Endodermal cell (in vitro differentiated cells): ENCODE measurements around the gene MEF2A. TPM values are rescaled to one million over a fixed set of nuclear protein-coding genes. Genes with fewer than 3 reads are reported as not detected.
A peak's percentile ranks its signal among the peaks of the same experiment; 100 is the strongest.

Experiments
- DNase-seq: peaks from one replicate; pipeline ENCODE4 v3.0.0-alpha.2; 2017
- H3K27ac ChIP-seq: 2 replicates; pipeline ENCODE4 v1.5.1; 2013; ENCODE audit warnings: mild to moderate bottlenecking, low read depth, low read length, moderate library complexity
- H3K27me3 ChIP-seq: 2 replicates; pipeline ENCODE4 v1.6.1; 2013; ENCODE audit warnings: mild to moderate bottlenecking, low read length, moderate library complexity; ENCODE audit not compliant: insufficient read depth, control insufficient read depth, poor library complexity, severe bottlenecking
- H3K36me3 ChIP-seq: 2 replicates; pipeline ENCODE4 v1.7.0; 2013; ENCODE audit warnings: mild to moderate bottlenecking, low read length, moderate library complexity; ENCODE audit not compliant: control insufficient read depth, insufficient read depth
- H3K4me1 ChIP-seq: one replicate; pipeline ENCODE4 v1.7.0; 2013; ENCODE audit warnings: low read length; ENCODE audit not compliant: control insufficient read depth, insufficient read depth
- H3K4me3 ChIP-seq: 2 replicates; pipeline ENCODE4 v1.5.1; 2013; ENCODE audit warnings: mild to moderate bottlenecking, low read length, moderate library complexity
- H3K9ac ChIP-seq: 2 replicates; pipeline ENCODE4 v1.6.1; 2013; ENCODE audit warnings: mild to moderate bottlenecking, low read length, moderate library complexity; ENCODE audit not compliant: poor library complexity, severe bottlenecking; ENCODE audit errors: extremely low read depth
- H3K9me3 ChIP-seq: 2 replicates; pipeline ENCODE4 v1.6.1; 2013; ENCODE audit warnings: mild to moderate bottlenecking, low read length, moderate library complexity; ENCODE audit not compliant: control insufficient read depth
- H3K27ac Mint-ChIP-seq: 2 replicates; pipeline ENCODE4 v1.8.0; 2020; ENCODE audit warnings: mixed read lengths
- H3K27me3 Mint-ChIP-seq: 2 replicates; pipeline ENCODE4 v1.8.0; 2021; ENCODE audit warnings: mild to moderate bottlenecking, mixed read lengths; ENCODE audit not compliant: insufficient read depth
- H3K36me3 Mint-ChIP-seq: 2 replicates; pipeline ENCODE4 v1.8.0; 2020; ENCODE audit warnings: low read depth, mixed read lengths
- H3K4me1 Mint-ChIP-seq: 2 replicates; pipeline ENCODE4 v1.8.0; 2020; ENCODE audit warnings: mixed read lengths
- H3K4me3 Mint-ChIP-seq: 2 replicates; pipeline ENCODE4 v1.8.0; 2020; ENCODE audit warnings: mild to moderate bottlenecking, moderate library complexity, mixed read lengths
- H3K9me3 Mint-ChIP-seq: 2 replicates; pipeline ENCODE4 v1.8.0; 2020; ENCODE audit warnings: mild to moderate bottlenecking, mixed read lengths
- WGBS, 2 experiments: methylation state at CpG; one replicate each; pipeline versions ENCODE4 v1.1.5 to v1.1.7; 2013; ENCODE audit warnings: missing lambda C conversion rate in 2 of 2, mixed read lengths in 1 of 2; ENCODE audit not compliant: insufficient coverage in 1 of 2, insufficient read length in 1 of 2; 5-methylcytosine and 5-hydroxymethylcytosine counted together
- total RNA-seq, 2 donors: library from RNA; stranded (reverse); fragmentation: NEBNext Ultra II Directional in 1 of 2; extraction: Animal tissue kit (Norgen Biotek cat#: 25700) in 1 of 2; gene quantifications; 2 replicates in 1 of 2; 3 replicates in 1 of 2; pipeline ENCODE4 v1.2.1, GENCODE V29; 2021
- TF ChIP-seq, protein P1 (sequence below): fragments of 200-600 bp; sonication (generic); conservative IDR thresholded peaks from 2 replicates; pipeline ENCODE4 v1.5.0; 2021; ENCODE audit warnings: antibody characterized with exemption, mild to moderate bottlenecking

MEF2A gene
- total RNA-seq, 2 donors from 2014 or later, result 23.5 to 28.6 TPM

DNA sequence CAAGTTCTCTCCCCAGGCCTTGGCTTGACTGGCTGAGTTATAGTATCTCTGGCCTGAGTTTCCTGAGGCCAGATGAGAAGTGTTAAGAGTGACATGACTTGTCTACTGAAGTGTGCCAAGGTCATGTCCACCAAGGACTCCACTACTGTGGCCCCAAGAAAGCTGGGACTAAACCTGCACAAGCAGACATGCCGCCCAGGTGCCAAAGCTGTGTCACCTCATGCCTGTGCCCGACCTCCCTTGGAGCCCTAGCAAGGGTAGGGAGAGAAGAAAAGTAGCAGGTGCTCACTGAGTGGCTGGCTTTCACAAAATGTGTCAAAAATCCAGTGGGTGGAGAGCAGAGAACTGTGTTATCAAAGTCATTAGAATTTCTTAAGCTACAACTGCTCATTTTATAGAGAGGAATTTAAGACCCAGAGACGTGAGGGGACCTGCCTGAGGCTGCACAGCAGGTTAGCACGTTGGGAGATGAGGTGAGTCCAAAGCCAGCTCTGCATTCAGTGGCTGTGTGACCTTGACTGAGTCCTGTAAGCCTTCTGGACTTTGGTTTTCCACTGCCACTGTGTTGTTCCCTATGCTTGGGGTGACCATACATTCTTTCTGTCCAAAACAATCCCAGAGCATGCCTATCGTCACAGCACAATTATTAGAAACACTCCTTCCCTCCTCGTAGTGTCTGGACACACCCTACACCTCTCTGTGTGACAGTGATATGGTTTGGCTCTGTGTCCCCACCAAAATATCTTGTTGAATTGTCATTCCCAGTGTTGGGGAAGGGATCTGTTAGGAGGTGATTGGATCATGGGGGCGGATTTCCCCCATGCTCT lies 172.4 kb downstream of the MEF2A start:
- Mint-ChIP-seq H3K27ac (no peak overlapping the region), H3K4me3 (no peak overlapping the region), H3K27me3 (peaks cover 59% of the 10 kb centered on the region), H3K9me3 (no peaks in the 10 kb centered on the region), H3K36me3 (no peaks in the 10 kb centered on the region), H3K4me1 (peaks cover 5% of the 10 kb centered on the region)
- DNase-seq, result no peak
- no peak overlapping the region for H3K9ac ChIP-seq
- no peaks in the 10 kb centered on the region for H3K9me3 ChIP-seq
- TF ChIP-seq, protein P1, sequence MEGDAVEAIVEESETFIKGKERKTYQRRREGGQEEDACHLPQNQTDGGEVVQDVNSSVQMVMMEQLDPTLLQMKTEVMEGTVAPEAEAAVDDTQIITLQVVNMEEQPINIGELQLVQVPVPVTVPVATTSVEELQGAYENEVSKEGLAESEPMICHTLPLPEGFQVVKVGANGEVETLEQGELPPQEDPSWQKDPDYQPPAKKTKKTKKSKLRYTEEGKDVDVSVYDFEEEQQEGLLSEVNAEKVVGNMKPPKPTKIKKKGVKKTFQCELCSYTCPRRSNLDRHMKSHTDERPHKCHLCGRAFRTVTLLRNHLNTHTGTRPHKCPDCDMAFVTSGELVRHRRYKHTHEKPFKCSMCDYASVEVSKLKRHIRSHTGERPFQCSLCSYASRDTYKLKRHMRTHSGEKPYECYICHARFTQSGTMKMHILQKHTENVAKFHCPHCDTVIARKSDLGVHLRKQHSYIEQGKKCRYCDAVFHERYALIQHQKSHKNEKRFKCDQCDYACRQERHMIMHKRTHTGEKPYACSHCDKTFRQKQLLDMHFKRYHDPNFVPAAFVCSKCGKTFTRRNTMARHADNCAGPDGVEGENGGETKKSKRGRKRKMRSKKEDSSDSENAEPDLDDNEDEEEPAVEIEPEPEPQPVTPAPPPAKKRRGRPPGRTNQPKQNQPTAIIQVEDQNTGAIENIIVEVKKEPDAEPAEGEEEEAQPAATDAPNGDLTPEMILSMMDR, result no peak
- peaks cover 7% of the 10 kb centered on the region for H3K4me1 ChIP-seq
- H3K36me3 ChIP-seq, result no peaks in the 10 kb centered on the region
- H3K27ac ChIP-seq, result no peak overlapping the region
- 86 to 88% methylated on average over 4 to 7 of the region's 7 CpGs for WGBS, 2 experiments
- H3K4me3 ChIP-seq, result no peak overlapping the region
- H3K27me3 ChIP-seq, result peaks cover 28% of the 10 kb centered on the region

DNA sequence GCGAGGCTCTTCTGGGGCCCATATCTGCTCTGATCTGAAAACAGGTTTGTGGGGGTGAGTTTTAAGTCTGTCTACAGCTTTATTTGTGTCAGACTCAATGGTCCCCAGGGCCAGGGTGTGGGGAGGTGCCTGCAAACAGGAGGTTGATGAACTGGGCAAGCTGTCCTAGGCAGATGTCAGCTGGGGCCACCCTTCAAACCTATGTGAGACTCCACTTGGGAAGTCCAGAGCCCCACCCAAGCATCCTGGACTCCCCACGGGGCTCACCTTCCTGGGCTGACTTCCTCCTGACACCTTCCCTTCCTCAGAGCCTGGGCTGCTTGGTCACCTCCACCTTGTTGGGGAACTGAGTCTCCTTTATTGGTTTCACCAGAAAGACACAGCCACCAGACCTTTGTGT lies 176.1 kb downstream of the MEF2A start:
- 83% methylated on average over 2 of the region's 2 CpGs; no CpG with 5 or more reads in 1 of the 2 experiments for WGBS, 2 experiments
- Histone ChIP-seq H3K4me1 (no peaks in the 10 kb centered on the region), H3K36me3 (no peaks in the 10 kb centered on the region), H3K9me3 (peaks cover 5% of the 10 kb centered on the region), H3K27me3 (peaks cover 32% of the 10 kb centered on the region), H3K27ac (no peak overlapping the region), H3K9ac (no peak overlapping the region), H3K4me3 (no peak overlapping the region)
- Mint-ChIP-seq H3K9me3 (peaks cover 6% of the 10 kb centered on the region), H3K27me3 (peaks cover 63% of the 10 kb centered on the region), H3K27ac (no peak overlapping the region), H3K4me1 (peaks cover 2% of the 10 kb centered on the region), H3K4me3 (no peak overlapping the region), H3K36me3 (no peaks in the 10 kb centered on the region)
- TF ChIP-seq, protein P1, result no peak
- DNase-seq, result no peak

DNA sequence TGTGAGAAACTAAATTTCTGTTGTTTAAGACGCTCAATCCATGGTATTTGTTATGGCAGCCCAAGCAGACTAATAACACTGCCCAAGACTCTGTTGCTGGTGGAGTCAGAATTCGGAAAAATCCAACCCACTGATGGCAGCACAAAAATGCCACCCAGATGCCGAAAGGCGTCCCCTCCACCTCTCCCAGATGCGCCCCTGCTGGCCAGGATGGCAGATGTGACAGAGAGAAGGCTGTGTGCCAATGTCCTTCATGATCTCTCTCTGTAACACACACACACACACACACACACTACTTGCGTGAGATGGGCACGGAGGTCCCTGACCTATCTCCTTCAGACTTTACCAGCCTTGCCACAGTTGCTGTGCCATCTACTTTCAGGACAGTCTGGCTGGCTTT lies 178.4 kb downstream of the MEF2A start:
- H3K27ac Mint-ChIP-seq, result no peak overlapping the region
- H3K4me3 ChIP-seq, result no peak overlapping the region
- H3K36me3 ChIP-seq, result no peaks in the 10 kb centered on the region
- H3K4me1 ChIP-seq, result no peaks in the 10 kb centered on the region
- H3K9ac ChIP-seq, result no peak overlapping the region
- peak; percentile 66 for DNase-seq
- TF ChIP-seq, protein P1, result peak; percentile 59
- H3K27me3 ChIP-seq, result peaks cover 23% of the 10 kb centered on the region
- WGBS, 2 experiments, result 88 to 100% methylated on average over 3 to 7 of the region's 7 CpGs
- H3K9me3 Mint-ChIP-seq, result peaks cover 6% of the 10 kb centered on the region
- H3K4me3 Mint-ChIP-seq, result no peak overlapping the region
- no peaks in the 10 kb centered on the region for H3K36me3 Mint-ChIP-seq
- peaks cover 55% of the 10 kb centered on the region for H3K27me3 Mint-ChIP-seq
- H3K9me3 ChIP-seq, result peaks cover 5% of the 10 kb centered on the region
- peaks cover 2% of the 10 kb centered on the region for H3K4me1 Mint-ChIP-seq
- H3K27ac ChIP-seq, result no peak overlapping the region
